ENCODE data around the gene UPK3B.
"Not testable (repeated sequence)": the region's sequence is repeated elsewhere in the genome, so short reads cannot be mapped to it uniquely, and the experiment has no call there.

The UPK3B gene

DNA sequence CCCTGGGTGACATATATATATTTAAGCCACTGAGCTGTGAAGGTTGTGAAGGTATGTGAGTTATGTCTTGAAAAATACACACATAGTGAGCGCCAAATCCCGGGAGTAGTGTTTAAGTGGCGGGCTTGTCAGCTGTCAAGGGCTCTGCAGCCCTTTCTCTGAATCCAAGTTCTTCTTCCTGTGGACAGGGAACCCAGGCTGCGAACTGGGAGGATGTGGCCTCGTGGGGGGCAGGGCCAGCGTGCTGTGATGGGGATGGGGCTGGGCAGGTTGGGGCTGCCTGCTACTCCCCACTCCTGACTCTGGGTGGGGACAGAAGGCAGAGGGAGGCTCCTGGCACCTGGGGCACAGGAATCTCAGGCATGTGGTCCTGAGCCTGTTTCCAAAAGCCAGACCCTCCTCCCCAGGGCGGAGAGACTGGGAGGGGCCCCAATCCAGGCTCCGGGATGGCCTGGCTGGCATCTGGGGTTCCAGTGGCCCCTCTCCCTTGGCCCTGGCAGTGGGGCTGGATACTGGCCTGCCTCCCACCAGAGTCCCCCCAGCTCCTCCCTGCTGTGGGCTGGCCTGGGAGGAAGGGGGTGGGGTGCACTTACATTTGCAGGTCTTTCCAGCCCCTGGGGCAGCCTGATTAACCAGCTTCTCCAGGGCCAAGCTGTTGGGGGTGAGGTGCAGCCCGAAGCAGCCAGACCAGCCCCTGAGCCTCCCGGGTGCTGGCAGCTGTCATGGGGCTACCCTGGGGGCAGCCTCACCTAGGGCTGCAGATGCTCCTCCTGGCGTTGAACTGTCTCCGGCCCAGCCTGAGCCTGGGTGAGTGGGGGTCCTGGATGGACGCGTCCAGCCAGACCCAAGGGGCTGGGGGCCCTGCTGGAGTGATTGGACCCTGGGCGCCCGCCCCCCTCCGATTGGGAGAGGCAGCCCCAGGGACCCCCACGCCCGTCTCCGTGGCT is at the start of gene UPK3B:
TSS of gene UPK3B (plus strand) at position 622 of the 947 bp plus-strand sequence. CDS start at position 723, 101 bp downstream.
- no peak for DNase-seq

DNA sequence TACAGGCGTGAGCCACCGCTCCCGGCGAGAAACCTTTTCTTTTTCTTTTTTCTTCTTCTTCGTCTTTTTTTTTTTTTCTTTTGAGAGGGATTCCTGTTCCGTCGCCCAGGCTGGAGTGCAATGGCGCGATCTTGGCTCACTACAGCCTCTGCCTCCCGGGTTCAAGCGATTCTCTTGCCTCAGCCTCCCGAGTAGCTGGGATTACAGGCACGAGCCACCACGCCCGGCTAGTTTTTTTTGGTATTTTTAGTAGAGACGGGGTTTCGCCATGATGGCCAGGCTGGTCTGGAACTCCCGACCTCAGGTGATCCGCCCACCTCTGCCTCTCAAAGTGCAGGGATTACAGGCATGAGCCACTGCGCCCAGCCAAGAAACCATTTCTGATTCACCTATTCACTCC is 49.6 kb upstream of the UPK3B start:
- DNase-seq = not testable (repeated sequence)

DNA sequence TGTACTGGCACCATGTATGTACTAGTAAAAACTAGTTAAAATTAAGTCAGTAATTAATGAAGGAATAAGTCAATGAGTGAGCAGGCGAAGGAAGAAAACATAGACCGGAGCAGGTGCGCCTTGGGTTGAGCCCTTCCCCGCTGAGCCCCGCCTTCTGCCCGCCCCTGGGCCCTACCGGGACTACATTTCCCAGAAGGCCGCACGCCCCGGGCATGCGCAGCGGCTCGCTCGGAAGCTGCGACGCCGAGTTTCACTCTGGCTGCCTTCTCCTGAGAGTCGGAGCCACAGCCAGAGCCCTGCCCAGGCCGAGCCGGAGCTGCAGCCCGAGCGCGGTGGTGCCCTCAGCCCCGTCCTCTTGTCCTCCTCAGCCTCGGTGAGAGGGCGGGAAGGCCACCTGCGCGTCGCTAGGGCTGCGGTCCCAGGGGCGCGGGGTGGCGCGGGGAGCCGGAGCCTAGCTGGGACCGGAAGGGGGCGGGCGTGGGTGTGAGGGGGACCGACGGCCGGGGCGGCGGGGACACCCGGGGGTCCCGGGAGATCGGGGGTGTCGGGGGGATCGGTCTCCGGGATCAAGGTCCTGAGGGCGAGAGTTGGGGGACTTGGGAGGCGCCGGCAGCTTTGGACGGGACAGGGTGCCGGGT is 48.8 kb upstream of the UPK3B start, which contains the start of gene DTX2:
TSS of gene DTX2 (plus strand) at position 246 of the 638 bp plus-strand sequence. CDS start 18,801 bp downstream, outside the sequence.
- not testable (repeated sequence) for DNase-seq

DNA sequence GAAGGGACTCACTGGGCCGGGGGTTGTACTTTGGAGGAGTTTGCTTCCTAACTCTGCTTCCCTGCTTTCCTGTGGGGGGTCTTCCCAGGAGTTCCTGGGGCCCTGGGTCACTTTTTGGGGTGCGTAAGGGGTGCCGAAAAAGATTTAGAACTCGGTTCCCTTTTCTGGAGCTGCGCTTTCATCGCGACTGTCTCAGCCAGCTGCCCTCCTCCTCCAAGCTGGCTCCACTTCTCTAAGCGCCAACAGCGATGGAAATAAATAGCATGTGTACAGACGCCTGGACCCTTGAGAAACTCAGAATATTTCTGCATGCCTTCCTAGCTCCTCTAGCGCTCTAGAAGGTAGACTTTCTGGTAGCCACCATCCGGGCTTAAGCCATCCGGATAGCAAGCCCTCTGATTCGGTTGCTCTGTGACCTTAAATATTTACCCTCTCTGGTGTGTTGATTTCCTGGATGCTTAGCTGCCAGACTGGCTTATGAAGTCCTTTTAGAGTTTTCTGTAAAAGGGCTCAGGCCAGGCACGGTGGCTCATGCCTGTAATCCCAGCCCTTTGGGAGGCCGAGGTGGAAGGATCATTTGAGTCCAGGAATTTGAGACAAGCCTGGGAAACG is 48.0 kb upstream of the UPK3B start:
- DNase-seq = not testable (repeated sequence)

DNA sequence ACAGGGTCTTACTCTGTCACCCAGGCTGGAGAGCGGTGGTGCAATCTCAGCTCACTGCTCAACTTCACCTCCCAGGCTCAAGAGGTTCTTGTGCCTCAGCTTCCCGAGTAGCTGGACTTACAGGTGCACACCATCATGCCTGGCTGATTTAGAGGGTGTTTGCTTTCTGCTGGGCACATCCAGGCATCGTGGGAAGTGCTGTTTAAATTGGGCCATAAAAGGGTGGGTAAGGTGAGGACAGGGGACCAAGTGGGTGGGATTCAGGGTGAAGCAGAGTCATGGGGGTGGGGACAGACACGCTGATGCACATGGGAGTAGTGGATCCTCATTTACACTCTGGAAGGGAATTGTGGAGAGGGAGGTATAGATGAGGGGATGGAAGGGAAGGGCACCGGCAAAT is 45.4 kb upstream of the UPK3B start:
- DNase-seq = not testable (repeated sequence)

DNA sequence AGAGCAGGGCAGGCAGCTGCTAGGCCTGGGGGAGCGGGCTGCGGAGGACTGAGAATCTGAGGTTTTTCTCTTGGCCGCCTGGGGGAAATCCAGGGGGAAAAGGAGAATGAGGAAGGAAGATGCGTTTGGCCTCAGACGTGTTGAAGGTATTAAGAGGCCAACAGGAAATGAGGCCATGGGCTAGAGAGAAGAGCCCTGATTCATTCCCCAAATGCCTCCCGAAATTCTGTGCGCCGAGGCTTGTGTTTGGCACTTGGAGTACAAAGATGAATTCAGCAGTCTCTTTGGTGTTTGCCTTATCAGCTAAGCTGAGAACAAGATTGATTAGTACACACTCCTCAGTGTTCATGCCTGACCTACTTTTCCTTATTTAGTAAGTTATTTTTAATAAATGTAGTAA is 44.4 kb upstream of the UPK3B start:
- DNase-seq = not testable (repeated sequence)

DNA sequence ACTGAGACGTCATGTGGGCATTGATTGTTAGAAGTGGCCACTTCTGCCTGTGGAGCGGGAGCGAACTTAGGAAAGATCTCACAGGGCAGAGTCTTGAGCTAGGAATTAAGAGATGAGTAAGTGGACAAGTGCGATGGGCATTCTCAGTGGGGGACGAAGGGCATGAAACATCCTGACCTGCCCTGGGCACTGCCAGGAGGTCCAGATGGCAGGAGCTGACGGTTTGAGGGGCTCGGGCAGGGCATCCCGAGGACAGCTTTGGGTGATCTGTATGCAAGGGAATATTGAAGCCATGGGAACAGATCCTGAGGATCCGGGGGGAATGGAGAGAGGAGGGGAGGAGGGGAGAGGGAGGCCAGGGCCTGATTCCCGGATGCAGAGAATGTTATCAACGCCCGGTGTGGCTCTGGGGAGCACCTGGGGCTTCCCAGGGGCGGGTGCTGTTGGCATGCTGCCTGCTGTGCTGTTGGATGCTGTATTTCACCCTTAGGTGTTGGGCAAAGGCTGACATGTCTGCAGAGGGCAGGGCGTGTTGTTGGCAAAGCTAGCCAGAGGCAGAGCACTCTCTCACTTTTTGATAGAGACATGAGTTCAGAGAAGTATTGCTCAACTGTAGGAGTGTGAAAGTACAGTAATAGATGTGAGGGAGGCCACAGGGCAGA is 42.5 kb upstream of the UPK3B start:
- not testable (repeated sequence) for DNase-seq

DNA sequence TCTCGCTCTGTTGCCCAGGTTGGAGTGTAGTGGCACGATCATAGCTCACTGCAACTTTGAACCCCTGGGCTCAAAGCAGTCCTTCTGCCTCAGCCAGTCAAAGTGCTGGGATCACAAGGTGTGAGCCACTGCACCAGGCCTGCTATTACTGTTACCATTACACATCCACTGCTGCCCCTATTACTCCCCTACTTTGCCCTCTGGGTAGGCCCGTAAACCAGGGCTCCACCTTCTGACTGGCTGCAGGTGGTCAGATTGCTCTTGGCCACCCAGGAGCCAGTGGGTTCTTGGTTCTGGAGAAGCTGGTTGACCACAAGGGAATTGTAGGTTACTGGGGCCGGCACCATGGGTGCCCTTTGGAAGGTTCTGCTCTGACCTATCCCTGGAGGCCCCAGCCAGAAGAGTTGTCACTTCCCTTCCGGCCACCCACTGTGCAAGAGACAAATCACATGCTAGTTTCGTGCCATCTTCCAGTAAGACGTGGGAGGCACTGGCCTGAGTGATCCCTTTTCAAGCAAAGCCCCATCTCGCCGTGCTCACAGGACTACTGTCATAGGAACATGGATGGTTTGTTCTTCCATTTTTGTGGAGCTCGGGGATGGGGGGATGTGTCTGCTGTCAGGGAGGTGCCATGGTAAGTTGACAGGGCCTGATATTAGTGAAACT is 38.7 kb upstream of the UPK3B start:
- DNase-seq = not testable (repeated sequence)

DNA sequence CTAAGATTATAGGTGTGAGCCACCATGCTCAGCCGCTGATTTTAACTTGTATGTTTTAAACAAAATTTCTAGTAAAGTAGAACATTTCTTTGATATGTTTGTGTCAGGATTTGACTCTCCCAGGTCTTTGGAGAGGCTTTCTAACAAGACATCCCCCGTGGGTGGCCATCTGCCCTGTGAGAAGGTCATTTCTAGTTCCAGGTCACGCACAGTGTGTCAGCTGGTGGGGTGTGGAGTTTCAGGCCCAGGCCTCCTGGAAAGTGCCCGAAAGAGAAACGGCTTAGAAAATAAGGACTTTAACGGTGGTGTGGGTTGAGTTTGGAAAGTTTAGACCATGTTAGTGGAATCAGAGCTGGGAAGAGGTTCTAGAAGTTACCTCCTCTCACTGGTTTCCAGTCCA is 37.3 kb upstream of the UPK3B start:
- DNase-seq = not testable (repeated sequence)

DNA sequence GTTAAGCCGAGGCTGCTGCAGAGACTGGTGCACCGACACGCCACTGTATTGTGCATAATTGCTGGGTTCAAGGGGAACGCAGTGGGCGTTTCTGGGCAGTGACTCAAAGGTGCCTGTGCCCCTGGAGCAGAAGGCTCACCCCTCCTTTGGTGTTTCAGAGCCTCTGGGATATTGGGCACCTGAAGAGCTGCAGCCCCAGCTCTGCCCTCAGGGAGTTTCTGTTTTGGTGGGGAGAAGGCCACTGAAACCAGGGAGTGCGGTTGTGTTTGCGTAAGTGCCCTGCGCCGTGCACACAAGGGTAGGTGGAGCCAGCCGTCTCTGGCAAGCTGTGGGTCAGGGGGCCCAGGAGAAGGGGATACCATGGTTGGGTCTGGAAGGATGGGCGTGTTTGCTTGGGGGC is 34.1 kb upstream of the UPK3B start:
- not testable (repeated sequence) for DNase-seq

DNA sequence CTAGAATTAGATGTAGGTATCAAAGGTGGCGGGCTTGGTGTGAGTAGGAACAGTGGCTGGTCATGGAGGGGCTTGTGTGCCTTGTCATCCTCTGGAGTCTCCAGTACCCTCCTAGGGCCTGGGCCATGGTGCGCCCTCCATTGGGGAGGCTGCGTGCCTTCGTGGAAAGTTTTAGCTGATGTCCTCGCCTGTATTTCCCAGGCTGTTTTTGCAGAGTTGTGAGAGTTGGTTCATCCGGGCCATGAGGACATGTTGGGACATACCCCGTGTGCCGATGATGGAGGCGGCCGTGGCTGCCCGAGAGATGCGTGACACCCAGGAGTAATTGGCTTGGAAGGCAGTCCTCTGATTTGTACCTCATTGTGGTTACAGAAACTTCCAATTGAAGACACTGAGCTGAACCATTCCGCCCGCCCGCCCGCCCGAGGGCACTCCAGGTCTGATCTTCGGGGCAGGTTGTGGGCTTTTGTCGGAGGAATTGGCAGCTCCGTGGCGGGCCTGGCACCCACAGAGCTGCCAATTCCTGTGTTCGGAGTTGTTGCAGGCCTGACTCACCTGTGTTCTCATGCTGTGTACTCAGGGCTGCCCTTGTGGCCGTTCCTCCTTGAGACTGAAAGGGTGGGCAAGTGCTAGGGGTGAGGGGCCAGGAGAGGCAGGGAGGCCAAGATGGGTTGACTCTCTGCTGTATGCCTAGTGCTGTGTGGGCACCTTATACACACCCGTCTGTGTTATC is 33.4 kb upstream of the UPK3B start:
- DNase-seq = not testable (repeated sequence)

DNA sequence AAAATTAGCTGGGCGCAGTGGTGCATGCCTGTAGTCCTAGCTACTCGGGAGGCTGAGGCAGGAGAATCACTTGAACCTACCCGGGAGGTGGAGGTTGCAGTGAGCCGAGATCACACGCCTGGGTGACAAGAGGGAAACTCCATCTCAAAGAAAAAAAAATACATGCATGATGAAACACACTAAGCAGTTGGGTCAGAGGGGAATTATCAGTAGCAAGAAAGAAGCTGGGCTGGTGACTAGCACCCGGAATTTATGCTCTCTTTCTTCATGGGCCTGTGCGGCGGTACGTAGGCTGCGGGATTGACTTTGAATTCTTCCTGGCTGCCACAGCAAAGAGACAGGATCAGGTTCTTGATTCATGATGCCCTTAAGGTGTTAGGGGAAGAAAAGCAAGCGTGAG is 30.7 kb upstream of the UPK3B start:
- not testable (repeated sequence) for DNase-seq

DNA sequence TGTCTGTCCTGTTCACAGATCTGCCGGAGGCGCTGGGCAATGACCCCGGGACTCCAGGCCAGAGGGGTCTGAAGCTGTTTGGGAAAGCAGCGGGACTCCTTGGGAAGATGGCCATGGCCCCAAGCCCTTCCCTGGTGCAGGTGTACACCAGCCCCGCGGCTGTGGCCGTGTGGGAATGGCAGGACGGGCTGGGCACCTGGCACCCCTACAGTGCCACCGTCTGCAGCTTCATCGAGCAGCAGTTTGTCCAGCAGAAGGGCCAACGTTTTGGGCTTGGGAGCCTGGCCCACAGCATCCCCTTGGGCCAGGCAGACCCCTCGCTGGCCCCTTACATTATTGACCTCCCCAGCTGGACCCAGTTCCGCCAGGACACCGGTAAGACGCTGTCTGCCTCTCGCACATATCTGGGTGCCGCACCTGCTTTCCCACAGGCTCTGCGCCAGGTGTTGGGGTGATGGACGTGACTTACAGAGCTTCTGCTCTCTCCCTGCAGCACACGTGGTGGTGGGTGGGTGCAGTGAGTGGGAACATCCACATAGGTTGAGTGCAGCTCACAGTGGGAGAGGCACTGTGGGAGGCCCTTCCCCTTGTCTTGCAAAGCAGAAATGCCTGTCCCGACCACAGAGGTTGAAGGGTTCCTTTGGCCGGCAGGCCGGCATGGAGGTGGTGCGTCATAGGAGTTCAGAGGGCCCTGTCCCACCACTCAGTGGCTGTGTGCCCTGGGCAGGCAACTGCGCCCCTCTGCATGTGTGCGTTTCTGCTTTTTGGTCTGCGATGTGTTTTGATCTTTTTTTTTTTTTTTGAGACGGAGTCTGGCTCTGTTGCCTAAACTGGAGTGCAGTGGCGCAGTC is 29.7 kb upstream of the UPK3B start:
- not testable (repeated sequence) for DNase-seq

DNA sequence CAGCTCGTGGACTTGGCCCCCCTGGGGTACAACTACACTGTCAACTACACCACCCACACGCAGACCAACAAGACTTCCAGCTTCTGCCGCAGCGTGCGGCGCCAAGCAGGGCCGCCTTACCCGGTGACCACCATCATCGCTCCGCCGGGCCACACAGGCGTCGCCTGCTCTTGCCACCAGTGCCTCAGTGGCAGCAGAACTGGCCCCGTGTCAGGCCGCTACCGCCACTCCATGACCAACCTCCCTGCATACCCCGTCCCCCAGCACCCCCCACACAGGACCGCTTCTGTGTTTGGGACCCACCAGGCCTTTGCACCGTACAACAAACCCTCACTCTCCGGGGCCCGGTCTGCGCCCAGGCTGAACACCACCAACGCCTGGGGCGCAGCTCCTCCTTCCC is 27.7 kb upstream of the UPK3B start:
- not testable (repeated sequence) for DNase-seq

DNA sequence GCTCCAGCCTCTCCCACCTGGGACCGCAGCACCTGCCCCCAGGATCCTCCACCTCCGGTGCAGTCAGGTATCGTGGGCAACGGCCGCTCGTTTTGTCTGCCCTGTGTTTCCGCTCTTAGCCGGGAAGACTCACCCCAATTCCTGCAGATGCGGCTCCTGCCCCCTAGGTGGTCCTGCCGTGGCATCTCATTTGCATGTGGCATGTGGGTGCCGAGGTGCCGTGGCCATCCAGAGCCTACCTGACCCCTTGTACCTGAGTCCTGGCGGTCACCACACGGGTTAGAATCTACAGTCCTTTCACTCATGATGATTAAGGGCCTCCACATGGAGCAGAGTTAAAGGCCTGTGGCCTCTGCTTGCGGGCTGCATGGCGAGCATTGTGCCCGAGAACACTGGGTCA is 27.3 kb upstream of the UPK3B start:
- DNase-seq = not testable (repeated sequence)

DNA sequence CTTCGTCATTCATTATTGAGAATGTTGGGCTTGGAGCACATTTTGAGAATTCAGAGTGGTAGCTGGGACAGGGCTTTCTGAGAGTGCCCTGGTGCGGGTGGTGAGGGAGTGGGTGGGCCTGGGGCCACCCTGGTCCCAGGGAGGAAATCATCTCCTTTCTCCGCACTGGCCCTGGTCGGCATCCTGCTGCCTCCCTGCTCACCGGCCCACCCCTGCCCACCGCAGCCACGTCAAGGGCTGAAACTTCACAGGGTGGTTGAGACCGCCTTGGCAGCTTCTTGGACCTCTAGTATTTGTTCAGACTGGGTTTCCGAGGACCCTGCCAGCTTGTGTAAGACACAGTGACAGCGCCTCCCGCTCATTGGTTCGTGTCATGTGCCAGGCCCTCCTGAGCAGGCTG is 25.9 kb upstream of the UPK3B start:
- DNase-seq = not testable (repeated sequence)

DNA sequence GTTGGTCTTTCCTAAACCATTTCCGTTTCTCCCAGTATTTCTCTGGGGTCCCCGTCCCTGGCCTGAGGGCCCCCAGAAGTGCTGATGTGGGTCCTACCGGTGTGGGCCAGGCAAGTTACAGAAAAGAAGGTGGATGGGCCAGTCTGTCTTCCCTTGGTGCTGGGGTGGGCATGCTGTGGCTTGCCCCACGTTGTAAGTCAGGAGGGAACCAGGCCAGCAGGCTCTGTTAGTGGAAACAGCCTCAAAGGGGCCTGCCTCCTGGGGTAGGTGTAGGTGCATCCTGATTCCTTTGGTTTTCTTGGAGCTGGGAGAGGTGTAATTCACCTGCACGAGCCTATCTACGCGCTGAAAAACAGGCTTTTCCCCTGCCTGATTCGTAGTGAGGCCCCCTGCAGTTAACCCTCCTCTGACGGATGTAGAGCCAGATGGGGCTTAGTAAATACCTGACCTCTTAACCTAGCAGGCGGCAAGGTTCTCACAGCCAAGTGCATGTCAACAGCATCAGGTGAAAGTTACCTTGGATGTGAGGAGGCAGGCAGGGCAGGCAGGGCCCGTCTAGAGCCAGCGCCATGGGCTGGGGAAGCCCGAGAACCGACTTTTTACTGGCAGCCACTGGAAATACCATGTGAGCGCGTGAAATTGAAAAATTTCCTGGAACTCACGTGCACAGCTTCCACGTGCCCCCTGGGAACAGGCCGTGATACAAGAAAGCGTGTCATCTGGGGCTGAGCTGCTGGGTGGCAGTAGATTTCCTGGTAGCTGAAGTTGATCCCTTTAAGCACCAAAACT is 24.3 kb upstream of the UPK3B start:
- DNase-seq = not testable (repeated sequence)

DNA sequence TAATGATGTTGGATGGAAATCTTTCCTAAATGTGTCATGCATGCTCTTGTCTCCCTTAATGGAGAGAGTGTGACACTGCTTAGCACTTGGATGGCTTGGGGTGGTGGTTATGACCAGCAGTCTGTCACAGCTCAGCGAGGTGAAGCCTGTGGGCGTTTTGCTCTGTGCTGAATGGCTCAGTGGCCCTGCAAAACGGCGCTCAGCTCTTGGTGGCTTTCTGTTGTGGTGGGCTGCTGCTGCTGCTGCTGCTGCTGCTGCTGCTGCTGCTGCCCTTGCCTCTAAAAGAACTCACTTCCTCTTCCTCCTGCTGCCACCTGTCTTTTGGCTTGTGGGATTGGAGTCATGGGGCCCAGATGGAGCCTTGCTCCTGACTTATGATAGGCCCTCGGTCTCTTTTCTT is 23.7 kb upstream of the UPK3B start:
- not testable (repeated sequence) for DNase-seq

DNA sequence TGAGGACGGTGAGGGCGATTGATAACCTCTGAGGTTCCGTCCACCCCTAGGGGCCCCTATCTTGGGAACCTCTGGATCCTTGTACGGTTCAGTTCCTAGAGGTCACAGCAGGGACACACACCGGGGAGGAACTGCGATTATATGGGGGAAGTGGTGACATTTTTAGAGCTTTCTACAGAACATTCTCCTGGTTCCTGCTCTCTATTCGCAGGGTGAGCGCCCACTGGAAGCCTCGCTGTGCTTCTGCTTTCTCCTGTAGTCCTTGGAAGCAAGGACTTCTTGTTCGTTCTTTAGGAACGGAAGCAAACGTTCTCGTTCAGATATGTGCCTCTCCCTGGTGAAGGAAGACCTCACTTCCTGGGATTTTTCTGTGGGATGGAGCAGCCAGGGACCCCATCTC is 22.4 kb upstream of the UPK3B start:
- DNase-seq = not testable (repeated sequence)

DNA sequence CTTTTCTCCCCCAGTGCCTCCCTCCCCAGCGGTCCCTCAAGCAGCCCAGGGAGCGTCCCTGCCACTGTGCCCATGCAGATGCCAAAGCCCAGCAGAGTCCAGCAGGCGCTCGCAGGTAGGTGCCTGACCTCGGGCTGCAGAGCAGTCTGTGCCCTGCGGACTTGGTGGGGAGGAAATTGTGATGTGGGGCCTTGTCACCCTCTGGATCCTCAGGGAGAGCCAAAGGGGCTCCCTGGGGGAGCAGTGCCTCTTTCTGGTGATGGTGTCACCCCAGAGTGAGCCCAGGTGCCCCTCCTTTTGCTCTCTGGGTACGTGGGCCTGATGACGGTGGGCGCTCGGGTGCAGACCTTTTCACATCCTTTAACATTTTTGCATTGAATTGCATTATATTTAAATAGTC is 18.2 kb upstream of the UPK3B start:
- not testable (repeated sequence) for DNase-seq

Data from NCI-H1930 (cell line).